GM21447 (cell line): ENCODE data around the gene PTPRT.

Experiments
- ATAC-seq: cut with Tn5 transposase; IDR thresholded peaks from one replicate; pipeline ENCODE4 v1.9.1; 2021; ENCODE audit not compliant: unreplicated experiment

Gene PTPRT

DNA sequence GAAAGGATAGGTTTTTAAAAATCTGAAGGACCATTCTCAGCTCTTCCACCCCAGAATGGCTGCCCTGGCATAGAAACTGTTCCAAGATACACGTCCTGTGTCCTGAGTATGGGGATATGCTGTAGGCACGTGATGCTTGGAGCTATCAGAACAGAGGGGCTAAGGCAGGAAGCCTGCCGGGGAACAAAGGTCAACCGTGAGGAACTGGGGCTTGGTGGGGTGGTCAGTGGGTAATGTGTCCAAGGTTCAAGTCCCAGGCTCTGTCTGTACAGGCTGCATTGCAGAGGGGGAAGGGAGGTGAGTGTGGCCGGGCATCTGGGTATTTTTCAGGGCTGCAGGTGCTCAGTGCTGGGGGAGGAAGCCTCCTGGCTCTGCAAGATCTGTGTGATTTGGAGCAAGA, 1092.0 kb downstream of the PTPRT start:
- no peak for ATAC-seq

DNA sequence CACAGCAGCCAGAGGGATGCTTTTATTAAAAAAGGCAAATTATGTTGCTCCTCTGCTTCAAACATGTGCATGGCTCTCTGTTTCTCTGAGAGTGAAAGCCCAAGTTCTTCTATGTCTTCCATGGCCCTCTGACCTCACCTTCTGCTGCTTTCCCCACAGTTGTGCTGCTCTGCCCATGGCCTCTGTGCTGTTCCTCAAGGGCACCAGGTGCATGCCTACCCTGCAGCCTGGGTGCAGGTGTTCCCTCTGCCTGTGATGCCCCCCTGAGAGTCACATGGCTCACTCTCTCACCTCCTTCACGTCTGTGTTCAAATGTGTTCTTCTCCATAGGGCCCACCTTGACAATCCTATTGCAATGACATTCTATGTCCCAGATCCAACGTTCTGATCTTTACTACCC, 1094.5 kb downstream of the PTPRT start:
- no peak for ATAC-seq

GRCh38 chr20:42093542-42094440, 1095.9 kb downstream of the PTPRT start:
- ATAC-seq, result no peak

- no peak for ATAC-seq
These were observed 1096.7 kb downstream of the PTPRT start for GRCh38 chr20:42093041-42093440.

- ATAC-seq, result no peak
These were observed 1104.3 kb downstream of the PTPRT start for GRCh38 chr20:42085366-42085765.

DNA sequence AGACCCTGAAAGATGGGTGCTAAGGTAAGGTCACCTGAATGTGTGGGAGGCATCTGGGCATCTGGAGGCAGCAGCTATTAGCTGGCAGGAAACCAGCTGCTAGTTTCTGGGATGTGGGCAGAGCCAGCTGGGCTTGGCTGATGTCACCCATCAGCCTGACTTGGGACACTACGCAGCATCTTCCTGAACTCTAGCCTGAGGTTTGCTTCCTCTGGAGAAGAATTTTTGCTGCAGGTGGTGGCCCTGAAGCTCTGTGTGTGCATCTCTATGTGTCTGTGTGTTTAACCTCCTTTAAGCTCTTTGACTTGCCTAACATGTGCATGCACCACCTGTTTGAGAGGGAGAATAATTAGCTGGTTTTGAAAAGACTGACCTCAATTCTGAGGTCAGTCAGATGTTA, 1106.4 kb downstream of the PTPRT start:
- no peak for ATAC-seq

GRCh38 chr20:42082611-42083010, 1107.1 kb downstream of the PTPRT start:
- ATAC-seq, result no peak

GRCh38 chr20:42080956-42081355, 1108.8 kb downstream of the PTPRT start:
- no peak for ATAC-seq

DNA sequence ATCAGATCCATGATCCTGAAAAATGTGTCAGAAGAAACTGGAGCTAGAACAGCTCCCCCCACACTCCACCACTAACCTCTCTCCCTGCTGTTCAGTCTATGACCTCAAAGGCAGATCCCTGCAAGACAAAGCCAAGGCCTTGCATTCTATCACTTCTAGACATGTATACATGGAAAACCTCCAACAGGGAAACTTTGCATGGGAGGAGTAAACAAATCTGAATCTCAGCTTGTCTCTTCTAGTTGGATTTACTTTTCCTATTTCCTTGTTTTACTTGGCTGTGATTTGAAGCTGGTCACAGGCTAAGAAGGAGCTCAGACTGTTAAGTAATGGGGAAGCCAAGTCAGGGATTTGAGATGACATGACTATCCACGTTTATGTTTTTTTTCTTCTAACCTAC, 1114.8 kb downstream of the PTPRT start:
- no peak for ATAC-seq

DNA sequence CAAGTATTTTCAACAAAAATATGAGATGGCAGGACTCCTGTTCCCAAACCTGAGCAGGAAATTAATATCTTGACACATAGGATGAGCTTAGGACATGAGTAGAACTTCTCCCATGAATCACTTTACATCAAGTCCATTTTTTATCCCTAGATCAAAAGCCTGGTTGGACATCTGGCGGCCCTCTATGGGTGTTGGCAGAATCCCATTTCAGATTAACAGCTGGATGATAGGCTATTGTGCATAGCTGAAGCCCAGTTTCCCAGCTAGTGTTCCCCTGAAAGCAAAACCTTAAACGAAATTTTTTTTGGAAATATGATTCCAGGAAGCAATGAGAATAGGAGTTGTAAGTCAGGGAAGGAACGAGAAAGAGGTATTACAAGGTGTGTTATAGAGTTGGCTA, 1122.1 kb downstream of the PTPRT start:
- no peak for ATAC-seq

GRCh38 chr20:42067174-42067573, 1122.5 kb downstream of the PTPRT start:
- ATAC-seq, result no peak

DNA sequence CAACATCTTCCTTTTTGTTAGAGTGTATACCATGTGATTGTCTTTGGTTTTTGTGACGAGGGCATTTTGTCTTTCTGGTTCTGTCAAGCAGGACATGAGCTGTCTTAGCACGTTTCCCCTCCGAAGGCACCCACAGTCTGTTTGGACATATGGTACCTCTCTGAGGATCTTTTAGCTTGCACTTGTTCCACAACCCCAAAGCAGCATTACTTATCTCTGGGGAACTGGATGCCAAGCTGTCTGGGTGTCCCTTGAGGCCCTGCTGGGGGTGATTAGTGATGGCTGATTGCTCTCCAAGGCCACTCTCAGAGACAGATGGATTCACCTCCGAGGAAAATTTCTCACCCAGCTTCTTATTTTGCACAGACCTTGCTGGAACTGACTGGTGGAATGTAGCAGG, 1126.6 kb downstream of the PTPRT start:
- no peak for ATAC-seq

DNA sequence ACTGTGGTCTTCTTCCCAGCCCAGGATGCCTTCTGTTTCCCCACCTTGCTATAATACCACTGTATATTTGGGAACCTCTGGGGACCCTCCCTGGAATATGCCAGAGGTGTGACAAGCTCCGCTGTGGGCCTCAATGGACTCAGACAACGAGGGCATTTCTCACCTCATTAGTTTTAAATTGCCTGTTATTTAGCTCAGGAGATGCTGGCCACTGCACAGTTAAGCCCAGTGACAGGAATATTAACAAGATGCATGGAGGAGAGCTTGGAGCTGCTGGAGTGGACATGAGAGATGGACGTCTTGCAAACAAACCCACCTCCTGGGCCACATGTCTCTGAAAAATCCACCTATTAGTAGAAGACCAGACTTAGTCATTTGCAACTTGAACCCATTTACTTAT, 1136.4 kb downstream of the PTPRT start:
- ATAC-seq, result no peak

DNA sequence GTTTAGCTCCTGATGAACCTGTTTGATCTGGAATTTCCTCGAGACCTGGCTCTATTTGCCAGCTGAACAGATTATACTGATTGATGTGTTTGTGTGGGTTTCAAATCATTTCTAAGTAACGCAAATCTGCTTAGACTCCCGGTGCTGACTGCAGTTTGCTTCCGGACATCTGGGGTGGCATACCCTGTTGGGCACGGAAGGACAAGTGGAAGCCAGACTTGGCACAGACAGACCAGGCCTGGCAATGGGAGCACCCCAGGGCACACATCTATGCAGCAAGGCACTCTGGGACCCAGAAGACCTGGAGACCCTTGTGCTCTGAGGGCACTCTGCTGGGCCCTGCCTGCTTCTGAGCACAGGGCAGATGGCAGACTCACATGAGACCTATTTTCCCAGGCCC, 1137.8 kb downstream of the PTPRT start:
- no peak for ATAC-seq

DNA sequence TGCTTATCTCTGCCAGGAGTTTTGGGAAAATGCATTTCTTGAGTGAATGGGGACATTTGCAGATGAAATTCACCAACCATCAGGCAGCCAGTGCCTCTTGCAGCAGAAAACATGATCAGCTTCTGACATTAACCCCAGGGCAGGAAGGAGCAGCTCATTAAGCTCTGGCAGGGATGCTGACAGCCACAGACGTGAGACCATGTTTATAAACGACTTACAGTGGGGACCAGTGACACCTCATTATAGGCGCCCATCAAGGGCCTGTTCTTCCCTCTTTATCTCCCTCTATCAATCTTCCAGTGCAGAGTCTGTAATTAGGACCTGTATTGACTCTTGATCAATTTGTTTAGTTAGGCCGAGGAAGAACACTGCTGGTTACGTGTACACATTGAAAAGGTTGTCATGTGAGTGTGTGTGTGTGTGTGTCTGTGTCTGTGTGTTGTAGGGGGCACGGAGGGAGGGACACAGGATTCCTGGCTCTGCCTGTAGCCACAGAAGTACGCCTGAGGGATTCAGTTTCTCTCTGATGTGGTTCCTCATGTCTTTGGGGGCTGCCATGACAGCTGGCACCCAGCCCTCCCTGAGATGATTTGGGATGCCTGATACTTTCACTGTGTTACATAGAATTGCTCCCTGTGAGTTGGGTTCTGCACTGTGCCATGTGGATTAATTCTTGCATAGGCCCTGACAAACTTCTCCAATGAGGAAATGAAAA, 1143.2 kb downstream of the PTPRT start:
- ATAC-seq, result no peak

DNA sequence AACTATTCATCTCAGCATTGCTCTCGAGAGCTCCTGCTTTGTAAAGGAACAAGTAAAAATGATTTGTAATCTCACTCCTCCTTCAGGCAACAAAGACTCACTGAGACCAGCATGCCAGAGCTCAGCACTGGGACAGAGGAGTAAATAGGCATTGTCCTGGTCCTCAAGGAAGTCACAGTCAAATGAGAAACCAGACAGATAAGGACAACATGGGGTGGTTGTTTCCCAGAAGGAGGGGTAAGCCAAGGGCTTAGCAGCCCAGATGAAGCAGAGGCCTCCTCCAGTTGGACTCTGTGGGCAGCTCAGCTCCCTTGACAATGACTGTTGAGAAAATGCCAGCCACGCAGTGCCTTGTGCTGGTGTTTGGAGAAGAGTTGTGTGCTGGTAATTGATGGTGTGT, 1145.8 kb downstream of the PTPRT start:
- ATAC-seq, result no peak

DNA sequence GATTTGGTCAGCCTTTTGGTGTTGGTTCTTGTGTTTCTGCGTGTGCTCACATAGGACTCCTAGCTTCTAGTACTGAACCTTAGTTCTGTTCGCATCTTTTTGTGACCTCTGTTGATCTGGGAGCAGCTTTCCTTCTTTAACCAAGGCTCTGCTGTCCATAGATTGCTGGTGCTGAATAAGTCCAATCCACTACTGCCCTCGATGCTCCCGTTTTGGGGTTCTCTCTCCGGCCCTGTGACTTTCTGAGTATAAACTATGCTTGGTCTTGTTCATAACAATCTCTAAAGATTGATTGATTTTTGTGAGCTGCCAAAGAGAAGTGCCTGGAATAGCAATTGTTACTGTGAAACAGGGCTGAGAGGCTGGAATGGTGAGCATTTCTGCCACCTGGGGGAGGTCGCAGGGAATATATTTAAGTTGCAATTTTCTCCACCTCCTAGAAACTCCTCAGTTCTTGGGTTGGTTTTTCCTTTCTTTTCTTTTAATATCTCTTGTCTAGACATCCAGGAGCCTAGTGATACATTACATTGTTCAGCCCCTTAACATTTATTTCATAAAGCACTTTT, 1148.6 kb downstream of the PTPRT start:
- no peak for ATAC-seq

- ATAC-seq, result no peak
These were observed 1161.9 kb downstream of the PTPRT start for GRCh38 chr20:42027746-42028268.

DNA sequence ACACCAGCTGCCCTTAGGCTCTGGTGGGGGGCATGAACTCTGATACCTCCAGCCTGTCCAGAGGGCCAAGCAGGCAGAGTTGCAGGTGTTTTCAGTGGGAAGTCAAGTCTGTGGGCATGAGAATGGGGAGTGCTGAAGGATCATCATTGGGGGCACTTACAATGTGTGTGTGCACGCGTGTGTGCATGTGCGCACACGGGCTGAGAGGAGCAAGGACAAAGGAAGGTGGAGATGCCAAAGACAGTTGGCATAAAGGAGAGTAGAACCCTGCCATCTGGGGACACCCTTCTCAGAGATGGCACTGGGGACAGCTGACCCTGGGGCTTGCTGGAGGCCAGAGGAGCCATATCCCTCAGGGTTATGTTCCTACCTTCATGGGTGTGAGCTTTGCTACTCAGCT, 1163.1 kb downstream of the PTPRT start:
- no peak for ATAC-seq

GRCh38 chr20:42024653-42025052, 1165.1 kb downstream of the PTPRT start:
- no peak for ATAC-seq
